DMS 273 (cell line): ENCODE measurements around the gene LRBA.
"Not testable (repeated sequence)": the region's sequence is repeated elsewhere in the genome, so short reads cannot be mapped to it uniquely, and the experiment has no call there.

ENCODE experiments used
- DNase-seq: peaks from one replicate; lab custom pipeline; 2025; ENCODE audit not compliant: unreplicated experiment; lab: John Stamatoyannopoulos, UW

The LRBA gene

DNA sequence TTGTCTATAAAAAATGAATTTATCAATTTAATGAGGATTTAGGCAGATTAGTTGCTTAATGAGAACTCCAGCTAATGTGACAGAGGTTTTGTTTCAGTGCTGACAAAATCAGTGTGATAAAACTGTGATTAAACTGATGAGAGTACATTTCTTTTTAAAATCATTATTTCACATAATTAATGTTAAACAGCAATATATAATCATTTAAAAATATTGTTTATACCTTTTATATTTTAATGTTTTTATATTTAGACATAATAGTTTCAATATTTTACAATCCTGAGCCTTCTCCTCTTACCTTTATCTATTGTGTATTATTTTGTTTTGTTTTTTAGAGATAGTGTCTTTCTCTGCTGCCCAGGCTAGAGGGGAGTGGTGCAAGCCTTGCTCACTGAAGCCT is 480.3 kb downstream of the LRBA start:
- no peak for DNase-seq

DNA sequence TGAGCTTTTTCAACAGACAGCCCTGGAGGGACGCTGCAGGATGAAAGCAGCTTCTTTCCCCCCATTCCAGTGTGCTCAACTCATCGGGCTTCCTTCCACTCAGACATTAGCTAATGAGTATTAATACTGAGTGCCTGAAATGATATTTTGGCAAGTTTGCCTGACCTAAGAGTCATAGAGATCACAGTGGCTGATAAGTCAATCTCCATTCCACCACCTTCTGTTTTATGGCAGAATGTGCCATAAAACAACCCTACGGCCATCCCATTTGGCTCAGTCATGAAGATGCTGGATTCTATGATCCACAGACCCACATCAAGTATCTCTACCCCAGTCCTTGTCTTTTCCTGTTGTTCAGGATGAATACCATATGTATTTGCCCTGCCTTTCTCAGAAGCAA is 481.4 kb downstream of the LRBA start:
- peak; percentile 8 for DNase-seq

DNA sequence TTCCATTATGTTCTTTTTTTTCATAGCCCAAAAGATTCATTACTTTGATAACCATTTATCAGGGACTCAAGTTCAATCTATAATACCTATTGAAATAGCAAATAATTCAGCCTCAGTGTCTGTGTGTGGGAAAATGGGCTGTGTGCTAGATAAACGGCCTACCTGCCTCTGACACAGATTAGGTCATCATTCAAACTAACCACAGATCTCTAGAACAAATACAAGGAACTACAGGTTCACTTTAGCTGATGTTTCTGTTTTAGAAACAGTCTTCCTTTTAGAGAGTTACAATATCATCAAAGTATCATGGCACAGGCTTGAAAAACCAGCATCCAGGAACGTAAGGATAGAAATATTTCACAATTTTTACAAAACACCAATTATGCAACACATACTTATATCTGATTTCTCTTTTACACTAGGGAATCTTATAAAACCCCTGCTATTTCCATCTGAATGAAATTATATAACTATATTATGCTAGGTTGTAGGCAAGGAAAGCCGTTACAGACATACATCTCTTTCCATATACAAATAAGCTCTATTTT is 489.7 kb downstream of the LRBA start:
- no peak for DNase-seq

DNA sequence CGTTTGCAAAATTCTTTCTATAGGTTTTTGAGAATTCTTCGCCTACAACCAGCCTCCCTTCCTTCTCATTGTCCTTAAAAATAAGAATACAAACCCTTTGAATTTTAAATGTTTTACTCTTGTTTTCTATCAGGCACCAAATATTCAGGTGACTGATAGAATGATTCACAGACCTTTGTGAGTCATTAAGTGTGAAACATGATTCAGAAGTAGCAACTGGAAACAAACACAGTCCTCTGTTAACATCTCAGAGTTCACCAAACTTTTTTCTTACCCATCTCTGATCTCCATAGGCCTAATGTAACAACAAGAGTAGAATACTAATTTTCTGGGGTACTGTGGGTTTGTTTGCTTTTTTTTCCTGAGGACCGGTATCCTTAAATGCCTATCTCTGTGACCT is 496.5 kb downstream of the LRBA start:
- DNase-seq, result no peak

DNA sequence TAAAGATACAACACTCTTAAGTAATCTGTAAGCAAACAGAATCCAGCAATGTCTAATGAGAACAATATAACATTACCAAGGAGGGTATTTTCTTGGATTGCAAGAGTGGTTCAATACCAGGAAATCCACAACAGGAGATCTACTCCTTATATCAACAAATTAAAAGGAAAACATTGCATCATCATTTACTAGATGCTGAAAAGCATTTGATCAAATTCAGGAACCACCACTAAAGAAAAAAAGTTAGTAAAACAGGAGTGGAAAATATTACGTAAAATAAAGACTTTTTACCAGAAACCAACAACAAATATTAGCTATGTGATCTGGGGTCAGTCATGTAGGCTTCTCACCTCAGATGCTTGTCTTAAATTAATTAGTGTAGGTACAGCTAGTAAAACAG is 499.9 kb downstream of the LRBA start:
- DNase-seq, result no peak

DNA sequence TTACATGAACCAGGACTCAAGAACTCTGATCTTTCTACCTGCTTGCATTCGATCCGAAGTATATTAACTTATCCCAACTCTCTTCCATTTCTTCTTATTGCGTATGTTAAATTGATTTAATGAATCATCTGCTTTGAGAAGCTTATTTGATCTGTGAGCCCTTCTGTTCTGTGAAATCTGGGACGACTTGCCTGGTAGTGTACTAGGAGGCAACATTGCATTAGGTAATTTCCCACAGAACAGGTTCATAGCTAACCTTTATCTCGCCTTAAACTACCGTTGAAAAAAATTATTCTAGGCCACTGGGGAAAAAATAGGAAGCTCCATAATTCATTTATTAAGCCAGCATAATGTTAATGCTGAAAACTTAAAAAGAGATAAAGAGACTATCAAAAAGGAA is 500.4 kb downstream of the LRBA start:
- no peak for DNase-seq

DNA sequence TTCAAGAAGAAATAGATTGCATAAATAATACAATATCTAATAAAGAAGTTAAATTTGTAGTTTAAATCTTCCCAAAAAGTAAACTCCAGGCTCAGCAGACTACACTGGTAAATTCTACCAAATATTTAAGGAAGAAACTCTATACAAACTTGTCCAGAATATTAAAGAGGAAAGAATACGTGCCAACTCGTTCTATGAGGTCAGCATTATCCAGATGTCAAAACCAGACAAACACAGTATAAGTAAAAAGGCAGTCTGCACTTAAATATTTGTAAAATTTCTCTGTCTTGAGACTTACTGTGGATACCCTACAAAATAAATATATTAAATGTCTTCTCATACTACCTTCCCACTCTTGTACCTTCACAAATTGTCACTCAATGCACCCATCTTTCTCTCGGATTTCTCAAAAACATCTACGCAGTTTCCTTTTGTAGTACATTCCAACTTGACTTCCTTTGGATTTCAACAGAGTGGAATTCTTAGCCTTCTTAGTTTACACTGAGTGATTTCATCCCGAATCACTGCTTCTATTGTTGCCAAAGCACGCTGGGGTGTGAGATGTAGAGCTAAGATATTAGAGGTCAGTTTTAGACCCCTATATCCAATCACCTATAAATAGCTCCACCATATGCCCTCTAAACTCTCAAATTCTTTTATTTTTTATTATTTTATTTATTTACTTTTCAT is 504.8 kb downstream of the LRBA start:
- DNase-seq, result peak; percentile 13

DNA sequence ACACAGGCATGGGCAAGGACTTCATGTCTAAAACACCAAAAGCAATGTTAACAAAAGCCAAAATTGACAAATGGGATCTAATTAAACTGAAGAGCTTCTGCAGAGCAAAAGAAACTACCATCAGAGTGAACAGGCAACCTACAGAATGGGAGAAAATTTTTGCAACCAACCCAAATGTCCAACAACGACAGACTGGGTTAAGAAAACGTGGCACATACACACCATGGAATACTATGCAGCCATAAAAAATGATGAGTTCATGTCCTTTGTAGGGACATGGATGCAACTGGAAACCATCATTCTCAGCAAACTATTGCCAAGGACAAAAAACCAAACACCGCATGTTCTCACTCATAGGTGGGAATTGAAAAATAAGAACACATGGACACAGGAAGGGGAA is 507.4 kb downstream of the LRBA start:
- not testable (repeated sequence) for DNase-seq

DNA sequence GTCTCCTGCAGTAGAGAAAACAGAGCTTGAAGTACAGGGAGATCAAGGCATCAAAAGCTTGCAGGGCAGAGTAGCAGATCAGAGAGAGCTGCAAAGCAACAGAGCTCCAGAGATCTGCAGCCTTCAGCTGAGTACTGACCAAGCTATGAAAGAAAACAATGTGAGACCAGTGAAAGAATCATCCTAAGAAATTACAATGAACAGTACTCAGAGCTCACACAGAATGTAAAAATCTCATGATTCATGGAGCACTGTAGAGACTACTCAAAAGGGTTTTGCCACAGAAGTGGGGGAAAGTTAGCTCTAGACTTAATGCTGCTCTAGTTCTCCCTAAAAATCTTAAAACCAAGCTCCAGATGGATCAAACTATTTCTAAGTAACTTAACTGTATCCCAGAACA is 513.1 kb downstream of the LRBA start:
- no peak for DNase-seq

DNA sequence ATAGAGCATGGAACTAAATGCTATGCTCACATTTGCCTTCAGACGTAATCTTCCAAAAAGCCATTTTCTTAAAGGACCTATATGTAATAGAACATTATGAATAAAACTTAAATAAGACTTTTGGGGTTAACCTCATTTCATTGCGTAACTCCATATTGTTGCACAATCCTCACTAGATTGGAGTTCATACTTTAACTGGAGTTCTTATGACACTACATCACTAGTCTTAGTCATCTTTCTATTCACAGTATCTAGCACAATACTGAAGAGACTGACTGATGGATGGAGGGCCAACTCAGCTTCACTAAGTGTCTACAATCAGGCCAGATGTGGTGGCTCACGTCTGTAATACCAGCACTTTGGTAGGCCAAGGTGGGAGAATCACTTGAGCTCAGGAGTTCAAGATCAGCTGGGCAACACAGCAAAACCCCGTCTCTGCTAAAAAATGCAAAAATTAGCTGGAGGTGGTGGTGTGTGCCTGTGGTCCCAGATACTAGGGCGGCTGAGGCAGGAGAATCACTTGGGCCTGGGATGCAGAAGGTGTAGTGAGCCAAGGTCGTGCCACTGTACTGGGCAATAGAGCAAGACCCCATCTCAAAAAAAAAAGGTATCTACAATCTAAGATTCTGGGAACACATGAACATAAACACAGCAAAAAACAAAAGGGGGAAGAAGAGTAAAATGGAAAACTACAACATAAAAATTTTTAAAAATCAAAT is 513.9 kb downstream of the LRBA start:
- DNase-seq, result no peak

DNA sequence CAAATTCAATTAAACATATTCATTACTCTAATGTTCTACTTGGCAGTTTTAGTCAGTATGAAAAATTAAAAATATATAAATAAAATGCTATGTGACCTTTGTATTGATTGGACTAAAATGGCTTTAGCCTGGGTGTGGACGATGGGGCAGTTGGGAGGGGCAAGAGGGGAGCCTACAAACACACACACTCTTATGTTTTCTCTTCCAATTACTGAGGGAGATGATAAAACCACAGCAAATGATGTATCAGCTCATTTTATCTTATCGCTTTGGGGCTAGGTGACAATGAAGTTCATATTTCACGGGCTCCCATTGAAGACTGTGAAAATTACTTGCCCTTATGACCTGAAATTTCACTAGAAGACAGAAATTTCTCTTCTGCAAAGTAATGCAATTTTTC is 517.5 kb downstream of the LRBA start:
- no peak for DNase-seq

DNA sequence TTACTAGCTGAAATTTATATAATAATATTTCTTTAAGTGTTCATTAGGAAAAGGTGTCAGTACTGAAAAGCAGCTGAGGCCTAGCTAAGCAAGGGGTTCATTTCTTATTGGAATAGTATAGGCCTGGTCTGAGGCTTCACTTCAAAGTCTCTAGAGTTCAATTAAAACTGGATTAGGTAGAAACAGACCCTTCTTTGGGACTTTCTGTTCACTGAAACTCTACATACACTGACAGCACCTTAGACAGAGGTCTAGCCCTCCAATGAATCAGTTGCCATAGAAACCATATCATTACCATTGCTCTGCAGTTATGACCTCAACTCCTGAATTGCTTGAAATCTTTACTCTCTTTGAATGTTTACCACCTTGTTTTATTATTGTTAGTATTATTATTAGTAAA is 519.5 kb downstream of the LRBA start:
- no peak for DNase-seq

DNA sequence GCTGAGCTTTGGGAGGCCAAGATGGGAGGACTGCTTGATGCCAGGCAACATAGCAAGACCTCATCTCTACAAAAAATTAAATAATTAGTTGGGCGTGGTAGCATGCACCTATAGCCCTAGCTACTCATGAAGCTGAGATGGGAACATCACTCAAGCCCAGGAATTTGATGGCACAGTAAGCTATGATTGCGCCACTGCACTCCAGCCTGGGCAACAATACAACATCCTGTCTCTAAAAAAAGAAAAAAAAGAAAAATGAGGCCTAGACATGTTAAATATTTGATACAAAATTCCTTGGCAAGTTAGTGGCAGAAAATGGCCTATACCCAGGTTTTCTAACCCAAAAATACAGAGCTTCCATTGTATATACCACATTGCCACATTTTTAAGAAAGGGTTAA is 521.2 kb downstream of the LRBA start:
- DNase-seq, result no peak

DNA sequence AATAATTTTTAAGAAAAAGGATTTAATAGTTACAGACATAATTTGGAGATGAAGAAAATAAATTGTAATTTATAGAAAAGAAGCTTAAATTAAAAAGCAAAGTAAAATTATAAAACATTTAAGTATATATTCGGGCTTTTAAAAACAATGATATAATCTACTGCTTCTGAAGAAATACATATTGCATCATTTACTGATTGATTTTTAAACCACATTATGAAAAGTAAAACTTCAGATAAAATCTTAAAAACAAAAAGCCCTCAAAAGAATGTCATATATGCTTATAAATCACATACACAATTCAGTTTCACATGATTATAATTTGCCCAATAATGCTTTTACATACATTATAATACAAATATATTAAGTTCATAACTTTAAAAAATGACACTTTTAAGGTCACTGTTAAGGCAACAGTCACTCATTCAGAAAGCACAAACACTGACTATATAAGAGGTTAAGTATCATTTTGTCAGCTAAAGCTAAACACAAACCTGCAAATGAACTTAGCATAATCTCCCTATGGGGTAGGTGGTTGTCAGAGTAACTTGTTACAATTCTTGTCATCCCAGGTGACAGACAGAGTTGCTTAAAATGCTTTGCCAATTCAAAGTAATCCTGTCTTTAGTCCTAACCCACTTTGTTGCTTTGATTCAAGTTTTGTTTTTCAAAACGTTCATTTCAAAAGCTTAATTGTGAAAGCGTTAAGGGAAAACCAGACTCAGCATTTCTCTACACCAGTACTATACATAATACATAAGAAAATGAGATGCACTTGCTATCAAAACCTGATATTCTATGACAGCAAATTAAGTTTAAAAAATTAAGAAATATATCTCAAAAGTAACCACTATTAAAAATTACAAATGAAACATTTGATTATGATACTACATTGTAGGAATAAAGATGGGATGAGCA is 523.7 kb downstream of the LRBA start:
- no peak for DNase-seq

DNA sequence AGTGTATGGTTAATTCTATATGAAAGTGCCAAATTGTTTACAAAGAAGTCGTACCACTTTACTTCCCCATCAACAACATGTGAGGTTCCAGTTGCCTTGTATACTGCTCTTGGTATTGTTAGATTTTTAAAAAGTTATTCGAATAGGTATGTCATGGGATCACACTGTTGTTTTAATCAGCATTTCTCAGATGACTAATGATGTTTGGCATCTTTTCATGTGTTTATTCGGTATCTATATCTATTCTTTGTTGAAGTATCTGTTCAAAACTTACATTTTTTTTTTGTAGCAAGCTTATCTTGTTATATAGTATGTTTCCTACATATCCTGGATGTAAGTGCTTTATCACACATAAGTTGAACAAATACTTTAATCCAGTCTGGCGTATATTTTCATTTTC is 532.5 kb downstream of the LRBA start:
- no peak for DNase-seq

DNA sequence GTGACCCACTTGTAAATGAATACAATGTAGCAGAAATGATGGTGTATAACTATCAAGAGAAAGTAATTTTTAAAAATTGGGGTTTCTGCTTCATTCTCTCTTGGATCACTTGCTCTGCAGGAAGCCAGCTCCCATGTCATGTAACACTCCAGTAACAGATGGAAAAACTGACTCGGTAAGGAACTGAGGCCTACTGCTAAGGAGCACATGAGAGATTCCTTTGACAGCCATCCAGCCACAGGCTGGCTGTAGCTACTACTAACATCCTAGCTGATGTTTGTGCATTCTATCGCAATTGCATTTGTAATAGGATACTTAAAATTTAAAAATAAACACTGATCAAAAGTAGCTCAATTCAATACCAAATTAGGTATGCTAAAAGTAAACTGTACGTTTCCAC is 535.4 kb downstream of the LRBA start:
- DNase-seq, result no peak

DNA sequence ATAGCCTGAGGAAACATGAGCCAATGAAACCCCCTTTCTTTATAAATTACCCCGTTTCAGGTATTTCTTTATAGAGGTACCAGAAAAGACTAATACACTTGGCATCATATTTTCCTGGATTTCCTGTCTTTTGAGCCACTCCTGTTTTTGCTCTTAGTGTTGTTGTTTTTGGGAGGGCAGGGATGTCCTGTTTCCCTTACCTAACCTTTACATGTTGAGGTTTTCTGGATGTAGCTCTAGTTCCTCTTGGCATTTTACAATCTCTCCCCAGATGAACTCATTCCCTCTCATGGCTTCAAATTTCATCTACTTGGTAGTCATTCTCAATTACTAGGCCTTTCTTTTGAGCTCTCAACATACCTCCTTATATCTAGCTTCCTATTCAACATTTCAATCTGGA is 537.2 kb downstream of the LRBA start:
- no peak for DNase-seq

DNA sequence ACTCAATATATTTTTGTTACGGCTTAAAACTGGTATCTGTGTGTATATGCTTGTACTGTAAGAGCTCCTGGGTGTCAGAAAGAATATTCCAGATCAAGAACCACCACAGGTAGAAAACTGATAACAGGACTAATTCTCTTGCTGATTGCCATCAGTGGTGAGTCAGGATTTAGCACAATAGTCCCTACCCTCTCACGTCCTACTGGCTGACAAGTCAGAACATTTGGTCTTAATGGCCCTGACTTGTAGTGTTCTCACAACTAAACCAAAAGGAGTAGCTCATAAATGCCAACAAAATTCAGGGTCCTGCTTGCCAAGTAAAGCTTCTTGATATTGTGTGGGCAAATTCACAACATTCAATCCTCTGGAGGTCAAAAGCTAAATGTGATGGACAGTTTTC is 538.3 kb downstream of the LRBA start:
- no peak for DNase-seq

DNA sequence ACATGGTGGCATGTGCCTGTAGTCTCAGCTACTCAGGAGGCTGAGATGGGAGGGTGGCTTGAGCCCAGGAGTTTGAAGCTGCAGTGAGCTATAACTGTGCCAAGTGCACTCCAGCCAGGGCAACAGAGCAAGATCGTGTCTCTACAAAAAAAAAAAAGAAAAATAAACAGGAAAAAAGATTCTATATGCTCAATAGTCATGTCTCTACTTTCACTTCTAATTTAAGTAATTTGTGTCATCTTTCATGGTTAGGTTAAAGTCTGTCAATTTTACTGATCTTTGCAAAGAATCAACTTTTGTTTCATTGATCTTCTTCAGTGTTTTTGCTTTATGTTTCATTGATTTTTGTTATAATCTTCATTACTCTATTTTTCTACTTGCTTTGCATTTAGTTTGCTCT is 539.3 kb downstream of the LRBA start:
- no peak for DNase-seq

DNA sequence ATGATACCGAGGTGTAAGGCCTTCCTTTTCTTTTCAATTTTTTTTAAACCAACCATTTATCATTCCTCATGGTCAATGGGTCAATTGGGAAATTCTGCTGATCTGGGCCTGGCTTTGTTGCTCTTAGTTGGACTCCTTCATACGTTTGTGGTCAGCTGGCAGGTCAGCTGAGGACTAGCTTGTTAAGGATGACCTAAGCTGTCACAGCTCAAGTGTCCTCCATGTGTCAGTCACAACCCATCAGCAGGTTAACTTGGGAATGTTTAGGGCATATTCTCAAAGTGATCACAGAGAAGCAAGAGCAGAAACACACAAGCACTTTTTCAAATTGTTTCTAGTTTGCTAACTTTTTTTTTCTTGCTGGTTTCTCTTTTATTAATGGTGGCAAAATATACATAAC is 550.6 kb downstream of the LRBA start:
- no peak for DNase-seq

DNA sequence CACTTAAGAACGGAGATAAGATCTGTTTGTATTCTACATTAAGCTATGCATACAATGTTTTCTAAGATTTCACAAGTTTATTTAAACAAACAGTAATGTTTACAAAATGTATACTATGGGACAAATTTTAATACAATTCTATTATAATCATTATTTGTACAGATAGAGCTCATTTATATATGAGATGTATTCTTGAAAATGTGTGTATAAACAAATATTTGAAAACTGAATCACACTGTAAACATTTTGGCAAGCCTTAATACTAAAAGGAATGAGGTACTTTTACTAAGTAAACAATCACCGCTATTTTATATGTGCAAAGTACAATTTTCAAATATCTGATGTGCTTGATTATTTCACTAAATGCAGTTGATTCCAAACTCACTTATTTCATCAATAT is 552.3 kb downstream of the LRBA start:
- no peak for DNase-seq

DNA sequence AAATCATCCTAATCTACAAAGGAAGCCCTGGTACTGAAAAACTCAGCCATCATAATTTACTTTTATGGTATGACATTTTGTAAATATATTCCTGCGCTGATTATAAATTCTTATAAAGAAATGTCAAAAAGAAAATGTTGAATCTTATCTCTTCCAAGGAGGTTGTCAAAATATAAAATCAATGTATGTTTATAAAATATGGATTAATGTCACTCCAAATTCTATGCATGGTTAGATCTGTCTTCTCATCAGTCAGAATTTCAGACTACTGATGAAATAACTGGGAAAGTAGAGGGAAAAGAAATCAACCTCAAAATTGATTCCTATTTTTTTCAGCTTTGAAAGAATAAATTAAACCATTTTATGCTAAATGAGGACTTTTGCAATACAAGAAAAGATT is 553.1 kb downstream of the LRBA start:
- DNase-seq, result no peak
